Thoracic aorta (tissue), 2 donors: ENCODE results near the gene LSM14B. TPM values are rescaled to one million over a fixed set of nuclear protein-coding genes. Genes with fewer than 3 reads are reported as not detected.
"Not testable (repeated sequence)": the region's sequence is repeated elsewhere in the genome, so short reads cannot be mapped to it uniquely, and the experiment has no call there.

ENCODE experiments used
- ATAC-seq: fragments of 150-250 bp; one replicate; pipeline ENCODE4 v1.8.0; 2017; ENCODE audit warnings: low read depth; ENCODE audit not compliant: insufficient number of reproducible peaks, low FRiP score
- DNase-seq: peaks from one replicate; pipeline ENCODE4 v3.0.0-alpha.2; 2020; ENCODE audit warnings: low spot score
- H3K27ac ChIP-seq, 2 donors: fragments of 200-600 bp; sonication (generic); 1 replicate in 1 of 2; 2 replicates in 1 of 2; pipeline ENCODE4 v1.5.1; 2016; ENCODE audit warnings: mild to moderate bottlenecking in 2 of 2, moderate library complexity in 2 of 2
- H3K27me3 ChIP-seq: fragments of 200-600 bp; sonication (generic); replicated peaks from 2 replicates; pipeline ENCODE4 v1.6.0; 2016; ENCODE audit warnings: mild to moderate bottlenecking; ENCODE audit not compliant: insufficient read depth
- H3K36me3 ChIP-seq: fragments of 200-600 bp; sonication (generic); one replicate; pipeline ENCODE4 v1.5.1; 2016
- H3K4me1 ChIP-seq, 2 donors: fragments of 200-600 bp; sonication (generic); 1 replicate in 1 of 2; 2 replicates in 1 of 2; pipeline versions ENCODE4 v1.5.1 to v1.6.0; 2016; ENCODE audit warnings: low read depth in 2 of 2, mild to moderate bottlenecking in 1 of 2; ENCODE audit not compliant: control insufficient read depth in 1 of 2
- H3K4me3 ChIP-seq: fragments of 200-600 bp; sonication (generic); 2 replicates; pipeline ENCODE4 v1.5.1; 2016; ENCODE audit warnings: mild to moderate bottlenecking
- H3K9me3 ChIP-seq: fragments of 200-600 bp; sonication (generic); 2 replicates; pipeline ENCODE4 v1.5.1; 2016
- total RNA-seq, 2 donors: library from RNA; depleted of rRNA; stranded (reverse); fragments of >200 nt; gene quantifications; one replicate each; pipeline versions ENCODE4 v1.1.0 to v1.2.3, GENCODE V29; 2016
- TF ChIP-seq, protein P1 (sequence below): fragments of 200-600 bp; sonication (generic); IDR thresholded peaks from one replicate; pipeline ENCODE4 v1.5.1; 2019; ENCODE audit warnings: antibody characterized with exemption

LSM14B gene
- total RNA-seq, 2 donors from 2014 or later: 11.4 to 38.7 TPM

DNA sequence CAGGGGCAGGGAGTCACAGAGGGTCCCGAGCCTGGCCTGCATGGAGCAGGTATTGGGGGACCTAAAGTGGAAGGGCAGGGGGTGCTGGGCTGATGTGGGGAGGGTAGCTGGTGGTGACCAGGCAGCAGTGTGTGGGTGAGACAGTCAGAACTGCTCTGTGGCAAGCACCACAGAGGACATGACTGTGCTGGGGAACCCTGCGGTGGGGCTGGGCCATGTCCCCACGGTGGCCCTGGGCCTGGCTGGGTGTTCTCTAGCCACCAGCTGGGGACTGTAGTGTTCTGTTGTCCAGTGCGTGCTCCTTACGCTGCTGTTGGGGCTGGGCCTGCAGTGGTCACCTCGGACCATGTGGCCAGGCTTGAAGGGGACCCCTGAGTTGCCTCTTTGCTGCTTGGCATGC is 24.9 kb downstream of the LSM14B start:
- no peak for ATAC-seq
- H3K27me3 ChIP-seq: no peaks in the 10 kb centered on the region
- TF ChIP-seq, protein P1, sequence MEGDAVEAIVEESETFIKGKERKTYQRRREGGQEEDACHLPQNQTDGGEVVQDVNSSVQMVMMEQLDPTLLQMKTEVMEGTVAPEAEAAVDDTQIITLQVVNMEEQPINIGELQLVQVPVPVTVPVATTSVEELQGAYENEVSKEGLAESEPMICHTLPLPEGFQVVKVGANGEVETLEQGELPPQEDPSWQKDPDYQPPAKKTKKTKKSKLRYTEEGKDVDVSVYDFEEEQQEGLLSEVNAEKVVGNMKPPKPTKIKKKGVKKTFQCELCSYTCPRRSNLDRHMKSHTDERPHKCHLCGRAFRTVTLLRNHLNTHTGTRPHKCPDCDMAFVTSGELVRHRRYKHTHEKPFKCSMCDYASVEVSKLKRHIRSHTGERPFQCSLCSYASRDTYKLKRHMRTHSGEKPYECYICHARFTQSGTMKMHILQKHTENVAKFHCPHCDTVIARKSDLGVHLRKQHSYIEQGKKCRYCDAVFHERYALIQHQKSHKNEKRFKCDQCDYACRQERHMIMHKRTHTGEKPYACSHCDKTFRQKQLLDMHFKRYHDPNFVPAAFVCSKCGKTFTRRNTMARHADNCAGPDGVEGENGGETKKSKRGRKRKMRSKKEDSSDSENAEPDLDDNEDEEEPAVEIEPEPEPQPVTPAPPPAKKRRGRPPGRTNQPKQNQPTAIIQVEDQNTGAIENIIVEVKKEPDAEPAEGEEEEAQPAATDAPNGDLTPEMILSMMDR: no peak
- H3K4me3 ChIP-seq: no peak overlapping the region
- H3K9me3 ChIP-seq: no peaks in the 10 kb centered on the region
- peaks cover 9 to 30% of the 10 kb centered on the region in 2 donors for H3K4me1 ChIP-seq
- no peak for DNase-seq
- H3K27ac ChIP-seq: no peak overlapping the region
- peaks cover 4% of the 10 kb centered on the region for H3K36me3 ChIP-seq

DNA sequence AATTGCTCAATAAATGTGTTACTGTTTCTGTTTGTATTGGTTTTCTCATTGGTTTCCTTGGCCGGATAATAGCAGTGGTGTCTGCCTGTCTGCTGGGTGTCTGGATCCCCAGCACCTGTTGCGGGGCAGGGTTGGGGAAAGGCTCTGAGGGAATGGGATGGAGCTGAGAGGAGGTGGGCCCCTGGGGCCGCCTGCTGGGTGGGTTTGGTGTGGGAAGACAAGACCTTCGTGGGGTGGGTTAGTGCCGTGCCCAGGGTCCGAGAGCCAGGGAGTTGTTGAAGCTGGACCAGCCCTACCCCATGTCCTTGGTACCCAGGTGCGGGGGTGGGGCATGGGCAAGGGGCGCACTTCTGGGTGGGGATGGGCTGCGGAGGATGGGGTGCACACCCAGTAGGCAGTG is 25.3 kb downstream of the LSM14B start:
- H3K36me3 ChIP-seq: peaks cover 4% of the 10 kb centered on the region
- peaks cover 9 to 29% of the 10 kb centered on the region in 2 donors for H3K4me1 ChIP-seq
- TF ChIP-seq, protein P1: no peak
- no peak overlapping the region for H3K27ac ChIP-seq
- no peak for DNase-seq
- ATAC-seq: no peak
- H3K27me3 ChIP-seq: no peaks in the 10 kb centered on the region
- H3K4me3 ChIP-seq: no peak overlapping the region
- no peaks in the 10 kb centered on the region for H3K9me3 ChIP-seq

DNA sequence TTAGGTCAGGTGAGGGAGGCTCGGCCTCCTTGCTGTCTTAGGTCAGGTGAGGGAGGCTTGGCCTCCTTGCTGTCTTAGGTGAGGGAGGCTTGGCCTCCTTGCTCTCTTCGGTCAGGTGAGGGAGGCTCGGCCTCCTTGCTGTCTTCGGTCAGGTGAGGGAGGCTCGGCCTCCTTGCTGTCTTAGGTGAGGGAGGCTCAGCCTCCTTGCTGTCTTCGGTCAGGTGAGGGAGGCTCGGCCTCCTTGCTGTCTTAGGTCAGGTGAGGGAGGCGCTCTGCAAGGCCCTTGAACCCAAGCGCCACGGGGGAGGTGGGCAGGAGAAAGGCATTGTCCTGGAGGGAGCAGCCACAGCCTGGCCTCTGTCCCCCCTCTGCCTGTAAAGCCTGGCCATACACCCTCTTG is 26.1 kb downstream of the LSM14B start:
- not testable (repeated sequence) for H3K27ac ChIP-seq, H3K36me3 ChIP-seq, DNase-seq, H3K27me3 ChIP-seq, ATAC-seq, H3K4me3 ChIP-seq, H3K9me3 ChIP-seq
- peaks cover 9 to 29% of the 10 kb centered on the region in 2 donors for H3K4me1 ChIP-seq

DNA sequence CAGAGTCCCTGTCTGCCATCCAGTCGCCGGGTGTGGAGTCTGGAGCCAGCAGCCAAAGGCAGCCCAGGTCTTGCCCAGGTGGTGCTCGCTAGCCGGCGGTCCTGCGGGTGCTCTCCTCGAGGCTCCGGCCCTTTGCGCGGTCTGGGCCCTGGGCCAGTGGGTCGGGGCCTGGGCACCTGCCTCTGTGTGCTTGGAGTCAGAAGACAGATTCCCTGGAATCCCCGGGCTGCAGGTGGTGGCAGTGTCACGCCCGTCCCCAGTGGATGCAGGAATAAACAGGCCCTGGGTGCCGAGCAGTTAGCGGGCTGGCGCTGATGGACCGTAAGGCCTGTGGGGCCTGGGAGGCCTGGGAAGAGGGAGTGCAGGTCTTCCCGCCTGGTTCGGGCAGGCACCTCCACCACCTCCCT is 26.6 kb downstream of the LSM14B start:
- Histone ChIP-seq H3K36me3 (peaks cover 4% of the 10 kb centered on the region), H3K9me3 (no peaks in the 10 kb centered on the region), H3K27me3 (no peaks in the 10 kb centered on the region), H3K27ac (no peak overlapping the region), H3K4me1 (peaks cover 9 to 29% of the 10 kb centered on the region in 2 donors), H3K4me3 (no peak overlapping the region)
- no peak for ATAC-seq
- no peak for DNase-seq
- TF ChIP-seq, protein P1: no peak

DNA sequence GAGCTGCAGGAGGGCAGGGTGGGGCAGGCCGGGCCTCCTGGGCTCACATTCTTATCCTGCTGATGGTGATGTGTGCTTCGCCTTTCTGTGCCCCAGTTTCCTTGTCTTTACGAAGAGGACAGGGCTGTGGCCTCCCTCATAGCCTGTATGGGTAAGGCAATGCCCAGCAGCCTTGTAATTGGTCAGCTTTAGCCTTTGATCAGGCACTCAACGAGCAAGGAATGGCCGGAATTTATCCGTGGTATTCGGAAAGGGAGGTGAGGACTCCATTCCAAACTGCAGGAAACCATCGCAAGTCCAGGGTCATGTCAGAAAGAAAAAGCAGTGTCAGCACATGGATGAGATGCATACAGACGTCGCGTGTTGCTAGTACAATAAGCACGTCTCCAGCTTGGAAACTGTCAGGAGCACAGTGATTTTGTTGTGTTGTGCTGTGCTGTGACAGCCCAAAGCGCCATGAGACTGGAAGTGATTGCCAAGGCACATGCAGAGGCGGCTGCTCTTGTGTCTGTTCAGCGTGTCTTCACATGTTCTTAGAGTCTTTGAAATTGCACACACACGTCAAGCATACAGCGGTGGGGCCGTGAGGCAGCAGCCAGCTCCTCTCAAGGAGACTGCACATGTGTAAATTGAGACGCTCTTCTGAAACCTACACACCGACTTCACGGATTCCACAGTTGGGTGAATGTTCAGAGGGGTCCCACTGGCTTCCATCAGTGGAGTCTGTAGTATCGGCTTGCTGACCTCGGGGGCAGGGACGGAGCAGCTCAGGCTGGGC is 27.4 kb downstream of the LSM14B start:
- H3K4me1 ChIP-seq: peaks cover 7 to 25% of the 10 kb centered on the region in 2 donors
- no peaks in the 10 kb centered on the region for H3K9me3 ChIP-seq
- no peak overlapping the region for H3K4me3 ChIP-seq
- peaks cover 4% of the 10 kb centered on the region for H3K36me3 ChIP-seq
- no peaks in the 10 kb centered on the region for H3K27me3 ChIP-seq
- no peak for DNase-seq
- TF ChIP-seq, protein P1: no peak
- ATAC-seq: no peak
- no peak overlapping the region for H3K27ac ChIP-seq

DNA sequence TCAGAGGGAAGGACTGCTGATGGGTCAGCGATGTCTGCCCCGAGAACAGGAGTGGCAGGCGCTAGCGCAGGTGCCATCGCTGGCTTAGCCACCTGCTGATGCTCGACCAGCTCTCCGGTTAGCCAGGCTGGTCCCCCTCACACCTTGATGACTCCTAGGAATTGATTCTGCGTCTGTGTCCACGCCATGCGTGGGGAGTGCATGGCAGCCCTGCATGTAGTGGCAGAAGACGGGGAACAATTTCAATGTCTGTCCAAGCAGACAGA is 28.0 kb downstream of the LSM14B start:
- Histone ChIP-seq H3K4me1 (peaks cover 3 to 20% of the 10 kb centered on the region in 2 donors), H3K4me3 (no peak overlapping the region), H3K27ac (no peak overlapping the region), H3K9me3 (no peaks in the 10 kb centered on the region), H3K36me3 (peaks cover 4% of the 10 kb centered on the region), H3K27me3 (no peaks in the 10 kb centered on the region)
- TF ChIP-seq, protein P1: no peak
- ATAC-seq (no peak), DNase-seq (no peak)
